SK-N-MC (cell line): ENCODE measurements around the gene CHRNA4.

Experiments used
- EZH2 ChIP-seq: fragments of 200-600 bp; sonication (generic); IDR thresholded peaks from one replicate; pipeline ENCODE4 v1.6.1; 2017; ENCODE audit warnings: antibody characterized with exemption
- FOXP2 ChIP-seq: optimal IDR thresholded peaks from 2 replicates; pipeline ENCODE3; 2011; ENCODE audit warnings: mild to moderate bottlenecking, moderate library complexity; ENCODE audit not compliant: insufficient read depth; ENCODE audit errors: extremely low read length, control extremely low read depth
- POLR2AphosphoS5 ChIP-seq: IDR thresholded peaks from 2 replicates; pipeline ENCODE4 v1.6.1; 2012; ENCODE audit warnings: mild to moderate bottlenecking, low read depth, low read length, borderline replicate concordance

DNA sequence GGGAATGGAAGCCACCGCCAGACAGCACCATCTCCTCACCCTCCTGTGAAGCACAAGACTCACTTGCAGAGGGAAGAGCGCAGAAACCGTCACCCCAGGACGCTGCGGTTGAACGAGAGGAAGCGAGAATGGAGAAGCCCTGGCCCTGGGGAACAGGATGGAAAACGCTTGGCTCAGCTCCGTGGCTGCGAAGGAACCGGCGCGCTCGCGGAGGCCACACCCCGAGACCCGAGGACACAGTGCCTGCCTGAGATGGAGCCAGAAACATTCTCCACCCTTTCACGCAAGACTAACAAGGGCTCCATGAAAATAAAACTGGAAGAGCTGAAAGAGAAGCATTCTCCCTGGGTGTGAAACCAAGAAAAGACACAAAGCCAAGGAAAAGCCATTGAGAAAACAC, 25.3 kb upstream of the CHRNA4 start:
- TF ChIP-seq EZH2: no peak
- no peak for TF ChIP-seq POLR2AphosphoS5
- TF ChIP-seq FOXP2: no peak
